ENCODE measurements around the gene RUNDC3A. TPM values are rescaled to one million over a fixed set of nuclear protein-coding genes. Genes with fewer than 3 reads are reported as not detected.
A peak's percentile ranks its signal among the peaks of the same experiment; 100 is the strongest.
"Not testable (repeated sequence)": the region's sequence is repeated elsewhere in the genome, so short reads cannot be mapped to it uniquely, and the experiment has no call there.

The RUNDC3A gene
- total RNA-seq, 1 experiment from 2014 or later: 0.28 TPM

- Mint-ChIP-seq H3K4me3 (ENCODE audit: unreplicated experiment) (no peak overlapping the region), H3K9me3 (ENCODE audit: unreplicated experiment) (no peaks in the 10 kb centered on the region), H3K4me1 (ENCODE audit: insufficient read depth, unreplicated experiment) (peaks cover 12% of the 10 kb centered on the region), H3K27ac (ENCODE audit: low read depth, unreplicated experiment) (no peak overlapping the region), H3K36me3 (ENCODE audit: insufficient read depth, unreplicated experiment) (no peaks in the 10 kb centered on the region), H3K27me3 (ENCODE audit: insufficient read depth, unreplicated experiment) (no peaks in the 10 kb centered on the region)
- CTCF ChIA-PET: interaction anchor here (0.6 to 1.0 kb wide), 3 partner anchors 9 to 70 kb away, joined by 3 to 5 read pairs (median 4); no protein-coding TSS in a partner anchor
- TF ChIP-seq, protein P1, sequence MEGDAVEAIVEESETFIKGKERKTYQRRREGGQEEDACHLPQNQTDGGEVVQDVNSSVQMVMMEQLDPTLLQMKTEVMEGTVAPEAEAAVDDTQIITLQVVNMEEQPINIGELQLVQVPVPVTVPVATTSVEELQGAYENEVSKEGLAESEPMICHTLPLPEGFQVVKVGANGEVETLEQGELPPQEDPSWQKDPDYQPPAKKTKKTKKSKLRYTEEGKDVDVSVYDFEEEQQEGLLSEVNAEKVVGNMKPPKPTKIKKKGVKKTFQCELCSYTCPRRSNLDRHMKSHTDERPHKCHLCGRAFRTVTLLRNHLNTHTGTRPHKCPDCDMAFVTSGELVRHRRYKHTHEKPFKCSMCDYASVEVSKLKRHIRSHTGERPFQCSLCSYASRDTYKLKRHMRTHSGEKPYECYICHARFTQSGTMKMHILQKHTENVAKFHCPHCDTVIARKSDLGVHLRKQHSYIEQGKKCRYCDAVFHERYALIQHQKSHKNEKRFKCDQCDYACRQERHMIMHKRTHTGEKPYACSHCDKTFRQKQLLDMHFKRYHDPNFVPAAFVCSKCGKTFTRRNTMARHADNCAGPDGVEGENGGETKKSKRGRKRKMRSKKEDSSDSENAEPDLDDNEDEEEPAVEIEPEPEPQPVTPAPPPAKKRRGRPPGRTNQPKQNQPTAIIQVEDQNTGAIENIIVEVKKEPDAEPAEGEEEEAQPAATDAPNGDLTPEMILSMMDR (IDR thresholded peaks at IDR 0.05; ENCODE audit: unreplicated experiment): no peak
- DNase-seq (ENCODE audit: unreplicated experiment): no peak
- BruUV-seq (replicated peaks): no TSS peak
- intact Hi-C loops (cut with micrococcal nuclease): no loop called here
- POLR2A ChIA-PET: interaction anchor here (0.6 to 2.3 kb wide), 4 partner anchors 9 to 114 kb away, joined by 3 to 8 read pairs (median 4); partner anchors contain the start of gene GRN
These were observed 27.2 kb downstream of the RUNDC3A start for GRCh38 chr17:44335564-44335963.

- TF ChIP-seq, protein P1 (IDR thresholded peaks at IDR 0.05; ENCODE audit: unreplicated experiment): no peak
- Mint-ChIP-seq H3K36me3 (ENCODE audit: insufficient read depth, unreplicated experiment) (no peaks in the 10 kb centered on the region), H3K4me1 (ENCODE audit: insufficient read depth, unreplicated experiment) (peaks cover 12% of the 10 kb centered on the region), H3K4me3 (ENCODE audit: unreplicated experiment) (no peak overlapping the region), H3K27me3 (ENCODE audit: insufficient read depth, unreplicated experiment) (no peaks in the 10 kb centered on the region), H3K27ac (ENCODE audit: low read depth, unreplicated experiment) (no peak overlapping the region), H3K9me3 (ENCODE audit: unreplicated experiment) (no peaks in the 10 kb centered on the region)
- DNase-seq (ENCODE audit: unreplicated experiment): no peak
- CTCF ChIA-PET: interaction anchor here (0.6 to 1.0 kb wide), 4 partner anchors 10 to 69 kb away, joined by 3 to 5 read pairs (median 4); no protein-coding TSS in a partner anchor
- no TSS peak for BruUV-seq (replicated peaks)
- intact Hi-C loops (cut with micrococcal nuclease): no loop called here
- POLR2A ChIA-PET: interaction anchor here (0.6 to 2.3 kb wide), 4 partner anchors 9 to 114 kb away, joined by 3 to 8 read pairs (median 4); partner anchors contain the start of gene GRN
These were observed 27.6 kb downstream of the RUNDC3A start for GRCh38 chr17:44335968-44336367.

GRCh38 chr17:44338702-44339101 is 30.3 kb downstream of the RUNDC3A start:
- DNase-seq (ENCODE audit: unreplicated experiment): peak; percentile 37
- Mint-ChIP-seq H3K36me3 (ENCODE audit: insufficient read depth, unreplicated experiment) (no peaks in the 10 kb centered on the region), H3K4me3 (ENCODE audit: unreplicated experiment) (no peak overlapping the region), H3K27me3 (ENCODE audit: insufficient read depth, unreplicated experiment) (no peaks in the 10 kb centered on the region), H3K9me3 (ENCODE audit: unreplicated experiment) (no peaks in the 10 kb centered on the region), H3K4me1 (ENCODE audit: insufficient read depth, unreplicated experiment) (peaks cover 6% of the 10 kb centered on the region), H3K27ac (ENCODE audit: low read depth, unreplicated experiment) (no peak overlapping the region)
- intact Hi-C loops (cut with micrococcal nuclease): no loop called here
- BruUV-seq (replicated peaks): no TSS peak
- TF ChIP-seq, protein P1 (IDR thresholded peaks at IDR 0.05; ENCODE audit: unreplicated experiment): no peak
- CTCF ChIA-PET: interaction anchor here (0.6 to 1.0 kb wide), 4 partner anchors 9 to 352 kb away, joined by 3 to 6 read pairs (median 3); no protein-coding TSS in a partner anchor
- POLR2A ChIA-PET: interaction anchor here (1.2 kb wide), 1 partner anchor 200 kb away, joined by 3 read pairs; no protein-coding TSS in a partner anchor

DNA sequence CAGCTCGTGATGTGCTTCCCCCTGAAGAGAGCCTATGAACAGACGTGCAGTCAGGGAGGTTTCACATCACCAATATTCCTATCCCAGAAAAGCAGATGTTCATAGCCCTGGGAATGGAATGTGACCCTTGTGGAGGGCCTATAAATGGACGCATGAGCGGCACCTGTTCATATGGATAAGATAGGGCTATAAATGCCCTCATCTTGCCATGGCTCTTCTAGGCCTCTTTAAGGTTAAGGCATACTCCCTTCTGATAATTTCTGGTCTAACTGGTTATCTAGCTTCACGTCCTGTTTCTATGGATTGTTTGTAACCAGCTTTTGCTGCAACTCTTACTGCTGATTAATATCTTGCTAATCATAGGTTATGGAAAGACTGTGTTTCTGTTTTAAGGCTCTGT is 32.2 kb downstream of the RUNDC3A start:
- peaks cover 11% of the 10 kb centered on the region for H3K4me1 Mint-ChIP-seq (ENCODE audit: insufficient read depth, unreplicated experiment)
- not testable (repeated sequence) for H3K27ac Mint-ChIP-seq (ENCODE audit: low read depth, unreplicated experiment)

More for the DNA sequence above, 32.2 kb downstream of the RUNDC3A start:
- BruUV-seq (replicated peaks); H3K27me3 Mint-ChIP-seq (ENCODE audit: insufficient read depth, unreplicated experiment); H3K9me3 Mint-ChIP-seq (ENCODE audit: unreplicated experiment); H3K4me3 Mint-ChIP-seq (ENCODE audit: unreplicated experiment); intact Hi-C loops (cut with micrococcal nuclease); DNase-seq (ENCODE audit: unreplicated experiment); H3K36me3 Mint-ChIP-seq (ENCODE audit: insufficient read depth, unreplicated experiment): not testable (repeated sequence)
- ChIA-PET CTCF (interaction anchor here (0.7 to 1.2 kb wide), 4 partner anchors 10 to 549 kb away, joined by 3 to 4 read pairs (median 4); no protein-coding TSS in a partner anchor), POLR2A (interaction anchor here (0.6 kb wide), 1 partner anchor 596 kb away, joined by 3 read pairs; no protein-coding TSS in a partner anchor)
